Endothelial cell of umbilical vein (primary cell): ENCODE measurements around the gene SHROOM4. TPM values are rescaled to one million over a fixed set of nuclear protein-coding genes. Genes with fewer than 3 reads are reported as not detected.

Source experiments
- BruUV-seq: library from RNA; stranded (reverse); fragments of 400-500 nt; replicated peaks from 2 replicates; lab custom pipeline; 2021; lab: Mats Ljungman, UMichigan
- CTCF ChIA-PET: fragments of 300-600, 350-600 bp; sonication (Branson Sonifier 250); formaldehyde crosslinking; loops from one replicate; lab custom pipeline; 2021; ENCODE audit warnings: antibody characterized with exemption, inconsistent platforms; lab: Charles Lee
- POLR2A ChIA-PET: fragments of 300-600, 350-600 bp; sonication (Branson Sonifier 250); formaldehyde crosslinking; loops from one replicate; lab custom pipeline; 2021; ENCODE audit warnings: antibody characterized with exemption, inconsistent platforms; lab: Charles Lee
- DNase-seq: peaks from one replicate; pipeline ENCODE4 v3.0.0-alpha.2; 2011; ENCODE audit warnings: low read depth, low spot score
- FAIRE-seq: peaks from 2 replicates; lab custom pipeline; 2011; peaks lifted over from hg19 to GRCh38; lab: Jason Lieb, UNC
- H2AFZ ChIP-seq: 2 replicates; pipeline ENCODE4 v1.6.0; 2012; ENCODE audit warnings: low read depth, low read length, control low read depth, inconsistent platforms
- H3K27ac ChIP-seq: 2 replicates; pipeline ENCODE4 v1.5.1; 2011; ENCODE audit warnings: low read depth, mild to moderate bottlenecking, control low read depth, low read length, moderate library complexity; ENCODE audit not compliant: insufficient read depth
- H3K27me3 ChIP-seq, 2 experiments: 2 replicates each; pipeline versions ENCODE4 v1.6.0 to v1.6.1; 2011; ENCODE audit warnings: low read length in 2 of 2, mixed read lengths in 1 of 2; ENCODE audit not compliant: control insufficient read depth in 2 of 2, insufficient read depth in 2 of 2
- H3K36me3 ChIP-seq, 2 experiments: 2 replicates in 1 of 2; 3 replicates in 1 of 2; pipeline ENCODE4 v1.5.1; 2011; ENCODE audit warnings: low read length in 2 of 2, mild to moderate bottlenecking in 1 of 2, moderate library complexity in 1 of 2; ENCODE audit not compliant: control insufficient read depth in 2 of 2, insufficient read depth in 2 of 2; ENCODE audit errors: extremely low read depth in 1 of 2
- H3K4me1 ChIP-seq: 3 replicates; pipeline ENCODE4 v1.5.1; 2011; ENCODE audit warnings: mild to moderate bottlenecking, low read length; ENCODE audit not compliant: control insufficient read depth, insufficient read depth; ENCODE audit errors: extremely low read depth
- H3K4me2 ChIP-seq: 2 replicates; pipeline ENCODE4 v1.6.1; 2011; ENCODE audit warnings: low read length, control low read depth, mixed read lengths; ENCODE audit not compliant: insufficient read depth
- H3K4me3 ChIP-seq, 3 experiments: fragments of 200-600 bp in 1 of 3; sonication (generic), shearing (Covaris generic) in 1 of 3; replicated peaks in 1 of 3; 2 replicates each; pipeline ENCODE4 v1.5.1; 2011 to 2016; ENCODE audit warnings: control low read depth in 3 of 3, low read length in 3 of 3, mild to moderate bottlenecking in 2 of 3, inconsistent platforms in 1 of 3, low read depth in 1 of 3, moderate library complexity in 1 of 3; ENCODE audit not compliant: insufficient read depth in 1 of 3
- H3K79me2 ChIP-seq: 2 replicates; pipeline ENCODE4 v1.6.0; 2012; ENCODE audit warnings: low read length, inconsistent platforms; ENCODE audit not compliant: control insufficient read depth, insufficient read depth
- H3K9ac ChIP-seq: replicated peaks from 2 replicates; pipeline ENCODE3; 2011; ENCODE audit warnings: low read length, control low read depth; ENCODE audit not compliant: insufficient read depth; ENCODE audit errors: extremely low read depth
- H3K9me1 ChIP-seq: replicated peaks from 3 replicates; pipeline ENCODE4 v1.6.0; 2011; ENCODE audit warnings: mild to moderate bottlenecking, low read length; ENCODE audit not compliant: control insufficient read depth, insufficient read depth; ENCODE audit errors: extremely low read depth
- H3K9me3 ChIP-seq: replicated peaks from 2 replicates; pipeline ENCODE4 v1.5.1; 2012; ENCODE audit warnings: low read length, inconsistent platforms; ENCODE audit not compliant: control insufficient read depth, insufficient read depth
- H4K20me1 ChIP-seq: replicated peaks from 2 replicates; pipeline ENCODE3; 2011; ENCODE audit warnings: mild to moderate bottlenecking, low read length; ENCODE audit not compliant: control insufficient read depth, insufficient read depth; ENCODE audit errors: extremely low read depth
- CTCF ChIP-seq, 2 donors: IDR thresholded peaks; 1 replicate in 1 of 2; 2 replicates in 1 of 2; pipeline ENCODE4 v1.5.1; 2011; ENCODE audit warnings: low read length in 2 of 2, mild to moderate bottlenecking in 2 of 2, moderate library complexity in 2 of 2, control low read depth in 1 of 2, inconsistent platforms in 1 of 2, low read depth in 1 of 2; ENCODE audit not compliant: insufficient read depth in 1 of 2; ENCODE audit errors: extremely low read depth in 1 of 2
- EZH2 ChIP-seq: IDR thresholded peaks from 2 replicates; pipeline ENCODE4 v1.6.1; 2012; ENCODE audit warnings: borderline replicate concordance, low read depth, mild to moderate bottlenecking, moderate library complexity, low read length, inconsistent platforms; ENCODE audit not compliant: severe bottlenecking
- FOS ChIP-seq: IDR thresholded peaks from 2 replicates; pipeline ENCODE4 v1.6.1; 2011; ENCODE audit warnings: mild to moderate bottlenecking, low read length, moderate library complexity, borderline replicate concordance; ENCODE audit not compliant: insufficient read depth
- GATA2 ChIP-seq: IDR thresholded peaks from 2 replicates; pipeline ENCODE4 v1.7.0; 2011; ENCODE audit warnings: low read depth, mild to moderate bottlenecking, moderate library complexity, mixed read lengths, low read length; ENCODE audit not compliant: insufficient read length, insufficient read depth
- JUN ChIP-seq: IDR thresholded peaks from 2 replicates; pipeline ENCODE4 v1.6.1; 2011; ENCODE audit warnings: borderline replicate concordance, low read depth; ENCODE audit not compliant: insufficient read length, insufficient read depth
- MAX ChIP-seq: IDR thresholded peaks from 2 replicates; pipeline ENCODE4 v1.6.1; 2011; ENCODE audit not compliant: insufficient read depth, insufficient read length
- MYC ChIP-seq: IDR thresholded peaks from one replicate; pipeline ENCODE4 v1.6.1; 2011; ENCODE audit warnings: mild to moderate bottlenecking, low read depth, low read length
- POLR2A ChIP-seq: IDR thresholded peaks from 2 replicates; pipeline ENCODE4 v1.6.1; 2012; ENCODE audit warnings: low read depth, mild to moderate bottlenecking, control low read depth, low read length
- POLR2AphosphoS5 ChIP-seq: IDR thresholded peaks from 2 replicates; pipeline ENCODE4 v1.6.1; 2012; ENCODE audit warnings: low read depth, mild to moderate bottlenecking, control low read depth, low read length, moderate library complexity; ENCODE audit not compliant: insufficient read depth
- dilution Hi-C: fragments of 300-500 bp; cut with MboI; formaldehyde crosslinking; loops from one replicate; pipeline ENCODE4 v1.15.0; 2019; ENCODE audit warnings: low sequenced_read_pairs; ENCODE audit not compliant: extremely low pct_ligation_motif_present
- intact Hi-C: fragments of 100-400 bp; cut with micrococcal nuclease; formaldehyde crosslinking; loops from one replicate; pipeline ENCODE4 v1.10.0; 2022
- polyA plus RNA-seq, 4 experiments: library from polyadenylated mRNA; depleted of rRNA in 3 of 4; stranded (reverse) in 3 of 4; unstranded in 1 of 4; fragments of >200 nt; gene quantifications; 2 replicates each; pipeline versions ENCODE4 v1.2.1 to v1.2.3, GENCODE V29; 2011 to 2012; ENCODE audit warnings: missing spikeins in 1 of 4
- total RNA-seq: library from RNA; stranded (reverse); gene quantifications from 2 replicates; pipeline ENCODE4 v1.2.3, GENCODE V29; 2021

The SHROOM4 gene
- total and polyA plus RNA-seq, 2 donors (not counting 3 experiments of a cell fraction or from before 2014, with no cell fraction given), result 29.7 to 57.5 TPM

- H3K9me3 ChIP-seq, result no peaks in the 10 kb centered on the region
- H3K27ac ChIP-seq, result no peak overlapping the region
- ChIA-PET CTCF (no interaction called here), POLR2A (no interaction called here)
- no peak for FAIRE-seq
- no TSS peak for BruUV-seq
- no peak for DNase-seq
- intact Hi-C loops (no loop called here), dilution Hi-C loops (no loop called here)
- H3K4me3 ChIP-seq, result no peak overlapping the region
- no peaks in the 10 kb centered on the region for H3K9me1 ChIP-seq
- peaks cover 2% of the 10 kb centered on the region for H3K4me1 ChIP-seq
- no peak for TF ChIP-seq FOS
- no peak for TF ChIP-seq CTCF (IDR thresholded peaks at IDR 0.05; ENCODE audit: extremely low read depth in 1 of 2, insufficient read depth in 1 of 2, low read depth in 1 of 2, low read length in 2 of 2)
- TF ChIP-seq MAX, result no peak
- TF ChIP-seq EZH2, result no peak
- no peak for TF ChIP-seq JUN
- no peak for TF ChIP-seq MYC
- no peak for TF ChIP-seq POLR2AphosphoS5
- TF ChIP-seq GATA2, result no peak
- no peak for TF ChIP-seq POLR2A
- H4K20me1 ChIP-seq, result no peaks in the 10 kb centered on the region
- H3K9ac ChIP-seq, result no peak overlapping the region
- no peaks in the 10 kb centered on the region for H3K79me2 ChIP-seq
- no peaks in the 10 kb centered on the region for H3K27me3 ChIP-seq
- H3K4me2 ChIP-seq, result no peak overlapping the region
- no peak overlapping the region for H2AFZ ChIP-seq
- no peaks in the 10 kb centered on the region for H3K36me3 ChIP-seq
Observed at GRCh38 chrX:50719614-50720013, 94.4 kb downstream of the SHROOM4 start.
